ENCODE measurements around the gene AIM2. TPM values are rescaled to one million over a fixed set of nuclear protein-coding genes. Genes with fewer than 3 reads are reported as not detected.
A peak's percentile ranks its signal among the peaks of the same experiment; 100 is the strongest.
"Not testable (repeated sequence)": the region's sequence is repeated elsewhere in the genome, so short reads cannot be mapped to it uniquely, and the experiment has no call there.

Gene AIM2
- total and polyA plus RNA-seq, 2 experiments from 2014 or later = 1.3 to 2.5 TPM

GRCh38 chr1:159055181-159055641 lies 21.4 kb downstream of the AIM2 start:
- H3K9ac ChIP-seq = no peak overlapping the region
- no peak for DNase-seq
- 83 to 89% methylated on average over 5 of the region's 5 CpGs for WGBS, 2 experiments (ENCODE audit: low coverage in 1 of 2, low lambda C conversion rate in 2 of 2, missing lambda C conversion rate in 2 of 2)
- H3K36me3 ChIP-seq (ENCODE audit: low read depth) = peaks cover 54% of the 10 kb centered on the region
- in situ Hi-C loops (cut with MboI) = no loop called here
- H3K9me3 ChIP-seq (ENCODE audit: low read depth) = no peaks in the 10 kb centered on the region
- H3K4me1 ChIP-seq (ENCODE audit: insufficient read depth) = peaks cover 17% of the 10 kb centered on the region; the same call in 1 of the 2 replicates
- H4K20me1 ChIP-seq (ENCODE audit: insufficient read depth) = no peaks in the 10 kb centered on the region
- no peaks in the 10 kb centered on the region for H3K79me2 ChIP-seq (ENCODE audit: insufficient read depth)
- no peaks in the 10 kb centered on the region for H3K9me2 ChIP-seq (ENCODE audit: insufficient read depth)
- no peak overlapping the region for H3K4me3 ChIP-seq
- no peak overlapping the region for H3K4me2 ChIP-seq (ENCODE audit: unreplicated experiment)
- H3F3A ChIP-seq (ENCODE audit: insufficient read depth) = peaks cover 30% of the 10 kb centered on the region; the same call in 1 of the 2 replicates
- H3K27ac ChIP-seq = no peak overlapping the region
- H2AFZ ChIP-seq = no peak overlapping the region
- H3K27me3 ChIP-seq (replicated peaks; ENCODE audit: insufficient read depth) = no peaks in the 10 kb centered on the region
- no peak for TF ChIP-seq EZH2phosphoT487 (IDR thresholded peaks at IDR 0.05; ENCODE audit: insufficient read depth, low read depth)

DNA sequence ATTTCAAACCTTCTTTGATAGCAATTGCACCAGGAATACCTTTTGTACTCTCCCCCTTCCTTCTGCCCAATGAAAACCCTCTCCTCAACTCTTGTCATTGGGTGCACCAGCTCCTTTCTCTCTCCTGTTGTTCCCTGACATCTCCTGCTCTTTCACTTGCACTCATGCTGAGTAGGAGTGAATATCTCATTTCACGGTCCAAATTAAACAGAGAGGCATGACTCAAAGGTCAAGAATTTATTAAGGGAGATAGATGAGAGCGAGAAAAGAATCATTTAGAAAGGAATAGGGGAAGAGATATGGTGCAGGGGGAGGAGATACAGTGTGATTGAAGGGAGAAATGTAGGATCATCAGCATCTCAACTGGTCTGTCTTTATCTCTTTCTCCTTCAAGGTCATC lies 22.1 kb downstream of the AIM2 start:
- Histone ChIP-seq H4K20me1 (ENCODE audit: insufficient read depth) (no peaks in the 10 kb centered on the region), H3K9me2 (ENCODE audit: insufficient read depth) (no peaks in the 10 kb centered on the region), H3K4me3 (no peak overlapping the region), H3K27me3 (replicated peaks; ENCODE audit: insufficient read depth) (no peaks in the 10 kb centered on the region), H3K9me3 (ENCODE audit: low read depth) (no peaks in the 10 kb centered on the region), H3F3A (ENCODE audit: insufficient read depth) (peaks cover 24% of the 10 kb centered on the region; the same call in 1 of the 2 replicates), H3K27ac (no peak overlapping the region), H3K4me2 (ENCODE audit: unreplicated experiment) (no peak overlapping the region), H3K4me1 (ENCODE audit: insufficient read depth) (peaks cover 17% of the 10 kb centered on the region; the same call in 1 of the 2 replicates), H3K79me2 (ENCODE audit: insufficient read depth) (no peaks in the 10 kb centered on the region), H2AFZ (no peak overlapping the region), H3K9ac (no peak overlapping the region), H3K36me3 (ENCODE audit: low read depth) (peaks cover 62% of the 10 kb centered on the region)
- peak; percentile 32 for DNase-seq
- in situ Hi-C loops (cut with MboI) = no loop called here
- WGBS, 2 experiments (ENCODE audit: low coverage in 1 of 2, low lambda C conversion rate in 2 of 2, missing lambda C conversion rate in 2 of 2) = 46 to 53% methylated on average over 2 of the region's 2 CpGs
- TF ChIP-seq EZH2 (IDR thresholded peaks at IDR 0.05; ENCODE audit: insufficient read depth, poor library complexity, severe bottlenecking) (no peak), EZH2phosphoT487 (IDR thresholded peaks at IDR 0.05; ENCODE audit: insufficient read depth, low read depth) (no peak)

GRCh38 chr1:159051436-159051835 lies 25.1 kb downstream of the AIM2 start:
- TF ChIP-seq EZH2 (IDR thresholded peaks at IDR 0.05; ENCODE audit: insufficient read depth, poor library complexity, severe bottlenecking) = no peak
- TF ChIP-seq EZH2phosphoT487 (IDR thresholded peaks at IDR 0.05; ENCODE audit: insufficient read depth, low read depth) = no peak
- no peak overlapping the region for H3K4me3 ChIP-seq
- H3K9ac ChIP-seq = no peak overlapping the region
- H3K4me2 ChIP-seq (ENCODE audit: unreplicated experiment) = no peak overlapping the region
- H2AFZ ChIP-seq = no peak overlapping the region
- in situ Hi-C loops (cut with MboI) = no loop called here
- no peaks in the 10 kb centered on the region for H3K9me2 ChIP-seq (ENCODE audit: insufficient read depth)
- H3K27ac ChIP-seq = no peak overlapping the region
- H3K9me3 ChIP-seq (ENCODE audit: low read depth) = no peaks in the 10 kb centered on the region
- WGBS, 2 experiments (ENCODE audit: low coverage in 1 of 2, low lambda C conversion rate in 2 of 2, missing lambda C conversion rate in 2 of 2) = 98 to 99% methylated on average over 2 of the region's 2 CpGs
- no peak for DNase-seq
- H4K20me1 ChIP-seq (ENCODE audit: insufficient read depth) = no peaks in the 10 kb centered on the region
- H3K36me3 ChIP-seq (ENCODE audit: low read depth) = peaks cover 68% of the 10 kb centered on the region
- H3K4me1 ChIP-seq (ENCODE audit: insufficient read depth) = peaks cover 17% of the 10 kb centered on the region; the same call in 1 of the 2 replicates
- peaks cover 21% of the 10 kb centered on the region; the same call in 1 of the 2 replicates for H3F3A ChIP-seq (ENCODE audit: insufficient read depth)
- no peaks in the 10 kb centered on the region for H3K27me3 ChIP-seq (replicated peaks; ENCODE audit: insufficient read depth)
- no peaks in the 10 kb centered on the region for H3K79me2 ChIP-seq (ENCODE audit: insufficient read depth)

DNA sequence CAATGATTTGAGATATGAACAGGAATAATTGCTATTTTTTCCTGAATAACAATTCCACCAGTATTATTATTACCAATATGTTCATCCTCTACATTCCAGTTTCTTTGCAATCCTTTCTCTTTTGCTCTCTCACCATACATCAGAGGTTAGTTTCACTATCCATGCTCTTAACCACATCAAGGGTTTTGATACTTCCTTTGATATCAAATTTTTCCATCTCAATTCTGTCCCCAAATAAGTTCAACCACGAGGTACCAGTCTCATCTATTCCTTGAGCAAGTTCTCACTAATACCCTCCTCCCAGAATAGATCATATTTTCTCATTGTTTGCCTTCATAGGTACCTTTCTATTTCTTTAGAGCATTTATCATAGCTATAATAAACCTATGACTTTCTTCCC lies 30.1 kb downstream of the AIM2 start:
- H3K4me1 ChIP-seq (ENCODE audit: insufficient read depth); DNase-seq; H3K4me3 ChIP-seq; H4K20me1 ChIP-seq (ENCODE audit: insufficient read depth); H3K27me3 ChIP-seq (replicated peaks; ENCODE audit: insufficient read depth); H3K9me2 ChIP-seq (ENCODE audit: insufficient read depth); H3F3A ChIP-seq (ENCODE audit: insufficient read depth); H3K9me3 ChIP-seq (ENCODE audit: low read depth); H2AFZ ChIP-seq; in situ Hi-C loops (cut with MboI); H3K27ac ChIP-seq; H3K9ac ChIP-seq; H3K79me2 ChIP-seq (ENCODE audit: insufficient read depth); H3K4me2 ChIP-seq (ENCODE audit: unreplicated experiment): not testable (repeated sequence)
- H3K36me3 ChIP-seq (ENCODE audit: low read depth) = peaks cover 48% of the 10 kb centered on the region
- WGBS, 2 experiments (ENCODE audit: low coverage in 1 of 2, low lambda C conversion rate in 2 of 2, missing lambda C conversion rate in 2 of 2) = 93 to 100% methylated on average over 1 of the region's 1 CpG

All from GM23248 (cell line).